IPS DF 19.7 (cell line): ENCODE measurements around the gene SERINC4.
"Not testable (repeated sequence)": the region's sequence is repeated elsewhere in the genome, so short reads cannot be mapped to it uniquely, and the experiment has no call there.

ENCODE experiments used
- DNase-seq: peaks from one replicate; pipeline ENCODE4 v3.0.0-alpha.2; 2013; ENCODE audit warnings: low read depth, low spot score

Gene SERINC4

DNA sequence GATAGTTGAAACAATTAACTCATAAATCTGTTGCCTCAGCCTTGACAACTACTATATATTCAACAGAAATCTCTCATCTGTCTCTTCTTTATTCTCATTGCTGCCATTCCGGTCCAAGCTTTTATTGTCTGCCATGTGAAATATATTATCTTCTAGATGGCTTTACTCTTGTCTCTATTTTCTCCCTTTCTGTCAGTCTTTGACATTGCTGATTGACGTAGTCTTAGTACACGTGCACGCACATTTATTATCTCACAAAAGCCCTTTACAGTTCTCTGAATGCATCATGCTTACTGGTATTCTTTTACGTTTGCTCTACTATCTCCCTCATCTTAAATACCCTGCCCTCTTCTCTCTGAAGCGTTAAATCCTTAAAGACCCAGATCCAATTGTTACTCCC, 48.1 kb downstream of the SERINC4 start:
- DNase-seq = no peak

- no peak for DNase-seq
Observed at GRCh38 chr15:43749690-43750345, 50.2 kb downstream of the SERINC4 start.

DNA sequence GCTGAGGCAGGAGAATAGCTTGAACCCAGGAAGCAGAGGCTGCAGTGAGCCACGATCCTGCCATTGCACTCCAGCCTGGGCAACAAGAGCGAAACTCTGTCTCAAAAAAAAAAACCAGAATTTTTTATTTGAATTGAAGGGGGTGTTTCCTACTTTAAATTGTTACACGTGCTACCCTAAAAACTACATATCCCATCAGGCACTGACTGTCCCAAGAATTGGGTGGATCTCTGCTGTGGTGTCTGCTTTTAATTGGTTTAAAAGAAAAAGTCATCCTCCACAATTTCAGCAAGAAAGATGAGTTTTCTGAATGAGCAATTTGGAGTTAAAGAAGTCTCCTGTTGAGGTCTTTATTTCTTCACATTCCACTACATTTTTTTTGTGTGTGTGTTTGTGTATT, 51.6 kb downstream of the SERINC4 start:
- no peak for DNase-seq

- not testable (repeated sequence) for DNase-seq
Observed at GRCh38 chr15:43746903-43747309, 53.1 kb downstream of the SERINC4 start.

DNA sequence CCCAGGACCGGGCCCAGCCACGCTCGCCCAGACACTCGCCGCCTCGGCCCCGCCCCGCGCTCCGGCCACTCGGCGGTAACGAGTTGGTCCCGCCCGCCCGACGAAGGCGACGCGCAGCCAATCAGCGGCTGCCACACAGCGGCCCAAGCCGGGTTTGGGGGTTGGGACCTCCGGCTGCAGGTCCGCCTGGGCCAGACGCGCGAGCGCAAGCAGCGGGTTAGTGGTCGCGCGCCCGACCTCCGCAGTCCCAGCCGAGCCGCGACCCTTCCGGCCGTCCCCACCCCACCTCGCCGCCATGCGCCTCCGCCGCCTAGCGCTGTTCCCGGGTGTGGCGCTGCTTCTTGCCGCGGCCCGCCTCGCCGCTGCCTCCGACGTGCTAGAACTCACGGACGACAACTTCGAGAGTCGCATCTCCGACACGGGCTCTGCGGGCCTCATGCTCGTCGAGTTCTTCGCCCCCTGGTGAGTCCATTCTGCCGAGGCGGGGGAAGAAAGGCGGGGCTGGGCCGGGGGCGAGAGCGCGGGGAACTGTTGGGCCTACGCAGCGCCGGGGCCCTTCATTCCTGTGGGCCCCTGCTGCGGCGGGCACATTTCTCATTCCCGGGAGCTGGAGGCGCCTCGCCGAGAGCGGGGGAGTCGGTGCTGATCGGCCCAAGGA, 53.6 kb downstream of the SERINC4 start, which contains the start of gene PDIA3:
Gene PDIA3 (plus strand): TSS at position 194 of the 658 bp plus-strand sequence. CDS start 102 bp downstream, at position 296.
- peak; percentile 71 for DNase-seq
